Non-pigmented ciliary epithelial cell (primary cell): Measurements from ENCODE around the gene ALDH6A1.

ENCODE experiments used
- DNase-seq: peaks from one replicate; pipeline ENCODE4 v3.0.0-alpha.2; 2010; ENCODE audit warnings: low read depth

The ALDH6A1 gene

DNA sequence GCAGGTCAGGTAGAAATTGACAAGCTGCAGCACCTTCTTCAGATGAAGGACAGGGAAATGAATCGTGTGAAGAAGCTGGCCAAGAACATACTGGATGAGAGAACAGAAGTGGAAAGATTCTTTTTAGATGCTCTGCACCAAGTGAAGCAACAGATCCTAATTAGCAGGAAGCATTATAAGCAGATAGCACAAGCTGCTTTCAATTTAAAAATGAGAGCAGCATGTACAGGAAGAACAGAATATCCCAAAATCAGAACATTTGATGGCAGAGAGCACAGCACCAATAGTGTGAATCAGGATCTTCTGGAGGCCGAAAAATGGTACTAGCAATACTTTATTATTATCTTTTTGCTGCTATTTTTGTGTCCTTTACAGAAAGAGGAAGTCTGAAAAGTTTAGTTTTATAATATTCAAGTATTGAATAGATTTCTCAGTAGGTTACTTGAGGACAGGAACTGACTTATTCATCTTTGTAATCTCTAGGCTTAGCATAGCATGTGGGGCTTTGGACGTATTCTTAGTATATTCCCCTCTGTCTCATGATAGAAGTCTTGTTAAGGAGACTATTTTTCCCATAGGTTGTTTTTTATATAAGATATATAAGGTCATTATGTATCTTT, 34.3 kb downstream of the ALDH6A1 start:
- DNase-seq, result no peak

DNA sequence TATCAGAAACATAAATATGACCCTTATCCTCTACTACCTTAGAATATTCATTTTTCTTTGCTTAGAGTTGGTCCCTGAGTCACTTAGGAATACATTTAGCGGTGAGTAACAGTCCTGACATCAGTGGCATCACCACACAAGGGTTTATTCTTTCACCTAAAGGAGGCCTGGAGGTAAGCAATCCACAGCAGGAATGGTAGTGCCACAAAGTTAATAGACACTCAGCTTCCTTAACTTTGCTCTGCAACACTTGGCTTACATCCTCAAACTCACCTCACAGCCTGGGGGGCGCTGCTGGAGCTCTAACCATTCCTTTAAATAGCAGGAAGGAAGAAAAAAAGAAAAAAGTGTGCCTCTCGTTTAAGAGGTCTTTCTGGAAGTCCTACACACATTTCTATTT, 36.0 kb downstream of the ALDH6A1 start:
- DNase-seq, result no peak

DNA sequence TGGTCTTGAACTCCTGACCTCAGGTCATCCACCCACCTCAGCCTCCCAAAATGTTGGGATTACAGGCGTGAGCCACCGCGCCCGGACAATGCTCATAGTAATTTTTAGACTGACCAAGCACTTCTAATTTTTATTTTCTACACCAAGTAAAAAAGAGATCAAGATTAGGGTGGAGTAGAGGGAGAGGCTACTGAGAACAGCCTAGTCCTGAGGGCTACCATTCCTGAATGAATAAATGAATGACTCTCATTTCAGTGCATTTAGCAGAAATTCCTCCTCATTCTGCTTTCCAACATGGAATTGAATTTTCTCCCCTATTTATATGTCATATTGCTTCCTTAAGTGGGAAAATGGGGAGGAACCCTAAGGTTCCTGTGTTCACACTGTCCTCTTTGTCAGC, 38.7 kb downstream of the ALDH6A1 start:
- no peak for DNase-seq

DNA sequence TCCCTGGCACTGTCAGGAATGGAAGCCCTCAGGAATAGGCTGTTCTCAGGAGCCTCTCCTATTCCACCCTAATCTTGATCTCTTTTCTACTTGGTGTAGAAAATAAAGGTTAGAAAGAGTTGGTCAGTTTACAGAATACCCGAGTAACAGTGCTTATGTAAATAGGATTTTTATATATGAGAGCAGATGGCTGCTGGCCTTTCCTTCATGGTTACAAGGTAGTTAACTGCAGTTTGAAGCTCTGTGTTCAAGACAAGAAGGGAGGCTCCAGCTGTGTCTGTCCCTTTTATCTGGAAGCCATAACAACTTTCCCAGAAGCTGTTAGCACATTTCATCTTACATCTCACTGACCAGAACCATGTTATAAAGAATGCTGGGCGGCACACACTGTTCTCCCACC, 42.0 kb downstream of the ALDH6A1 start:
- no peak for DNase-seq

DNA sequence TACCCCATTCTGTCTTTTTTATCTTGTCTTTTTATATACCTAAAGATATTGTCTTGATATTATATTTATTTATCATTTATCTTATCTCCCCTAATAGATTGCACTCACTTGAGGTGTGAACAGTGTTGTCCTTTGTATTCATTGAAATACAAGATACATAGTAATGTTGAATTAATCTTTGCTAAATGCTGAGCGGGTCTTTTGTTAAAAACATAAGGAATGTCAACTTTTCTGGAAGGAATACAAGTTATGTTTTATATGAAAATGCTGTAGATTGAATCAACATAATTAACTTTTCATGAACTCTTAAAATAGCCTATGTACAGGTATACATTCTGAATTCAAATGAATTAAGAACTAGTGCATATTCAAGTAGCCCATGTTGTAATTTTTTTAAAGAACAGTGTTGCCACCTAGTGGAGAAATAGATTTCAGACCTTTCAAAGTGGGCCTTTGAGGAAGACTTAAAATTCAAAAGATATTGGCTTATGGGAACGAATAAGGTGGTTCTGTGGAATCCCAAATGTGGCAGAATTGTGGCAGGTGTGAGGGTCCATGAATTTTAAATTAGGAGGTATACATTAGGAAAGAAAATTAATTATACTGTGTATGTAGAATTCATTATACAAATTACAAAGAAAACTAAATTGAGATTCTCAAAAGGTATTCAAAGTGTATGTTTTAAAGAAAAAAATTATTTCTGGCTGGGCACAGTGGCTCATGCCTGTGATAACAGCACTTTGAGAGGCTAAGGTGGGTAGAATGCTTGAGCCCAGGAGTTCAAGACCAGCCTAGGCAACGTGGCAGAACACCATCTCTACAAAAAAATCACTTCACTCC, 46.0 kb downstream of the ALDH6A1 start:
- DNase-seq, result no peak

DNA sequence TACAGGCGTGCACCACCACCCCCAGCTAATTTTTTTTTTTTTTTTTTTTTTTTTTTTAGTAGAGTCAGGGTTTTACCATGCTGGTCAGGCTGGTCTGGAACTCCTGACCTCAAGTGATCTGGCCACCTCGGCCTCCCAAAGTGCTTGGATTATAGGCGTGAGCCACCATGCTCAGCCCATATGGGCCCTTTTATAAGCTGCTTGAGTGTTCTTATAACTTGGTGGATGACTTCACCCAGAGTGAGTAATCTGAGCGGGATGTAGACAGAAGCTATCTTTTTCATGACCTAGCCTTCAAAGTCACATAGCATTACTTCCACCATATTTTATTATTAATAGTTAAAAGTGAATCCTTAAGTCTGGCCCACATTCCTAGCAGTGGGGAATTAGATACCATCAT, 48.7 kb downstream of the ALDH6A1 start:
- no peak for DNase-seq

DNA sequence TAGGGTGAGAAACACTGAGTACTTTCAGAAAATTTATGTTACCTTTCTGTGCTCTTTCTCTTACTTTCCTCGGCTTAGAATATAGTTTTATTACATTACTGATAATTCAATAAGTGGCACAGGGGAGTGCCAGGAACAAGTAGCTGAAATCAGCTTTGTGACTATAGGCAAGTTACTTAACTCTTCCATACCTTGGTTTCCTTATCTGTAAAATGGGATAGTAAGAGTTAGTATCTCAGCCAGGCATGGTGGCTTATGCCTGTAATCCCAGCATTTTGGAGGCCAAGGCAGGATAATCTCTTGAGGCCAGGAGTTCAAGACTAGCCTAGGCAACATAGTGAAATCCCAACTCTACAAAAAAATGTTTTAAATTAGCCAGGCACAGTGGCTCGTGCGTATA, 49.7 kb downstream of the ALDH6A1 start:
- DNase-seq, result no peak

DNA sequence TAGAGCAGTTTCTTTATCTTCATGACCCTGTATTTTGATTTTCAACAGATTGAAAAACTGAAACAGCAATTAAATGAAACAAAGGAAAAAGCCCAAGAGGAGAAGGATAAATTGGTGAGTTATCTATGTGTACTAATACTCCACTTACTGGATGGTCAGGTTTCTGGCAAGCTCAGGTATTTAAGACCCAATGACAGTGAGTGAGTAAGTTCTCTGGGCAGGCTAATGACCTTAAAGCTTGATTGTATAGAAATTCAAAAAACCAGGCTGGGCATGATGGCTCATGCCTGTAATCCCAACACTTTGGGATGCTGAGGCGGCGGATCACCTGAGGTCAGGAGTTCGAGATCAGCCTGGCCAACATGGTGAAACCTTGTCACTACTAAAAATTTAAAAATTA, 55.1 kb downstream of the ALDH6A1 start:
- no peak for DNase-seq

DNA sequence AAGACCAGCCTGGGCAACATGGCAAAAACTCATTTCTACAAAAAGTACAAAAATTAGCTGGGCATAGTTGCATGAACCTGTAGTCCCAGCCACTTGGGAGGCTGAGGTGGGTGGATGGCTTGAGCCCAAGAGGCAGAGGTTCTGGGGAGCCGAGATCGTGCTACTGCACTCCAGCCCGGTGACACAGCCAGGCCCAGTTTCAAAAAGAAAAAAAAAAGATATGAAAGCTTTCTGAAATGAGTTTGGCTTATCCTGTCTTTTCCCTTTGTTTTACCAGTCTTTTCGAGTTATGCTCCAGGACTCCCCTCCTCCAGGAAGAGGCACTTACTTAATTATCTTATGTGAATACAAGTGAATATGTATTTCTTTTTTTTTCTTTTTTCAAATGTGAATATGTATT, 61.9 kb downstream of the ALDH6A1 start:
- DNase-seq, result no peak

DNA sequence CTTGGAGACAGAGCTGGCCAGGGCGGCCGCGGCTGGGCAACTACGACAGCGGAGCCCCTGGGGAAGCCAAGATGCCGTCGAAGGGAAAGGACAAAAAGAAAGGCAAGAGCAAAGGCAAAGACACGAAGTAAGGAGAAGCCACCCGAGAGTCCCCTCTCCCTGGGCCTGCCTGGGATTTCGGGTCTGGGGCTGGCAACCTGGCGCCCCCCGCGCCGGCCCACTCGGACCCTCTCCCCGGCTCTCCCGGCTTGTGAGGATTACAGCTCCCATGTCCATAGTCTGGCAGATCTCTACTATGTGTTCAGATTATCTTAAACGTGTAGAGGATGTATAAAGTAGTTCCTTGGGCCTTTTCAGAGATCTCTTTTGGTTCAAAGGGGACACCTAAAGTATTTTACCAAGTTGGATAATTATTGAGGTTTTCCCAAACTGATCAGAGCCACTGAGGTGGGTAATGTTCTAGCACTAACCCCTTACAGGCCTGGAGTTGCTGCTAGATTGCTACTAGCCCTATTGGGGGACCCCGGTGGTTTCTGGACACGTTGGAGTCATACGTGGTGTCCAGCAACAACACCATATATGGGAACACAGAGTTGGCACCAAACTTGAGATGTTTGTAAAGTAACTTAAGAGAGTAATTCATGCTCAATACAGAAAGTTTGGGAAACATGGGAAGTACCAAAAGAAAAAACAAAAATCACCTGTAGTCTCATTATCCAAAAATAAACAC, 64.7 kb downstream of the ALDH6A1 start:
- DNase-seq, result peak; percentile 35

DNA sequence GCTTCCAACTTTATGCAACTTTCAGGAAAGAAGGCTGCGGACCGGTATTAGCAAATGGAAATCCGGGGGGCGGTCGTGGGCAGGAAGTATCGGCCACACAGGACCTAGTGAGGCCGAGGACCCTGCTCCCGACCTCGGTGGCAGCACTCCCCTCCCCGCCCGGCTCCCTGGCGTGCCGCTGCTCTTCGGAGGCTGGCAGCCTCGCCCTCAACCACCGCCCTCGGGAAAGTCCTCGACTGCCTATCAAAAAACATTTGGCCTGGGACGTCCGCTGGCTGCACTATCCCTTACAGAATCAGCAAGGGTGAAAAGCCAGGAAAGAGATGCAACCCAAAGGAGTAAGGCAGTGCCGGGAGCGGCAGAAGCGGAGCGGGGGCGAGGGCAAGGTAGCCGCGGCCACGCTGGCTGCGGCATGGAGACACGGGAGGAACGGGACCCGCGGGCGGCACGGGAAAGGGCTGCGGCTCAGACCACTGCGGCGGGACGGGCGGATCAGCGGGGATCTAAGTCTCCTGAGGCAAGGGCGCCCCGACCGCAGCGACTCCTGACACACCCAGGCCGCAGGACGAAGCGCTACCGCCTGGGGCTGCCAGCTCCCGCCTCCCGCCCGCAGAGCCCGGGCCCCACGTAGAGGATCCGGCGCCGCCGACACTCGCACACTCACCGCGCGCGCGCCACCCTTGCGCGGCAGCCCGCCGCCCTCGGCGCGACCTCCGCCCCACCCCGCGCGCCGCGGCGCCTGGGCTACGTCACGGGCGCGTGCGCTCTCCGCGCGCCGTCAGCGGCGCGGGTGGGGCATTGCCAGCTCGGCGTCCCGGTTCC, 65.5 kb downstream of the ALDH6A1 start, which contains the start of the genes BBOF1 and ENTPD5:
Gene BBOF1, plus strand, starts transcription at position 764 of the 822 bp plus-strand sequence. CDS start 130 bp downstream, outside the sequence.
Gene ENTPD5, minus strand, starts transcription at position 703 of the 822 bp plus-strand sequence. CDS start 31,186 bp downstream, outside the sequence.
- DNase-seq, result peak; percentile 26

DNA sequence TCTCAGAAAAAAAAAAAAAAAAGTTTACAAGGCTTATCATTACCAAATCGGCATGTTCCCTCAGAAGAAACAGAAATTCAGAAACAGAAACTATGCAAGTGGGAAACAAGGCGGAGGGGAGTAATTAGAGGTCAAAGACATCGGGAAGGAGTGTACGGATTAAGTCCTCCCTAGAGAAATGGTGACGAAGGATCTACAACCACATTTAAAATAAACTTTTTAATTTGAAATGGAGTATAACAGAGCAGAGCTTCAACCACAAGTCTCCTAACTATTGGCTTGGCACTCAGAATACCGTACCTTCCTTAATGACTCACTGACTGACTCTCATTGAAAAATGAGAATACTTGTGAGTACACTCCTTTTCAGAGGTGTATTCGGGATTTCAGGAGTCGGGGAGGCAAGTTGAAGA, 66.1 kb downstream of the ALDH6A1 start:
- DNase-seq, result peak; percentile 32

DNA sequence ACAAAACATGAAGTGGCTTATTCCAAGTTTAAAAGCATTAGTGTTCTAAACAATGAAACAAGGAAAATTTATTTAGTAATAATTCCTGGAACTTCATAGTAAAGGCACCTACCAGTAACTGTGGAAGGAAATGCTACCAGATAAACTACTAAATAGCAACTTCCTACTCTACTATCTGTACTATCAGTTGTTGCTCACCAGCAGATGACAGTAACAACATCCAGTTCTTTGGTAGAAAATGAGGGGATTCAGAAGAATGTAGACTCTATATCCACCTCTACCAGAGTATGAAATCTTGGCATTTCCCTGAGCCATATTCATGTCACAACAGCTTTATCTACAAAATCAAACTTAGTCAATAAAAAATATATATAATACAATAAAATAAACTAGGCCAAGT, 68.3 kb downstream of the ALDH6A1 start:
- no peak for DNase-seq

DNA sequence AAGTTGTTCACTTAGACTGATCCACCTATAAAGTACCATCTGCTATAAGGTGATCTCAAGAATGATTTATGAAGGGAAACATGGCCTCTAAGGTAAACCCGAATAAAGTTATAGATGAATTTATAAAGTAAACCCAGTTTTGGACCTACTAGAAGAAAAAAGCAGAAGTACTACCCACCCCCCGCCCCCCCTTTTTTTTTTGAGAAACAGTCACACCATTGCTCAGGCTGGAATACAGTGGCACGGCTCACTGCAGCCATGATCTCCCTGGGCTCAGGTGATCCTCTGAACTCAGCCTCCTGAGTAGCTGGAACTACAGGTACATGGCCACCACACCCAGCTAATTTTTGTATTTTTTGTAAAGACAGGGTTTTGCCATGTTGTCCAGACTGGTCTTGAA, 69.1 kb downstream of the ALDH6A1 start:
- DNase-seq, result no peak

DNA sequence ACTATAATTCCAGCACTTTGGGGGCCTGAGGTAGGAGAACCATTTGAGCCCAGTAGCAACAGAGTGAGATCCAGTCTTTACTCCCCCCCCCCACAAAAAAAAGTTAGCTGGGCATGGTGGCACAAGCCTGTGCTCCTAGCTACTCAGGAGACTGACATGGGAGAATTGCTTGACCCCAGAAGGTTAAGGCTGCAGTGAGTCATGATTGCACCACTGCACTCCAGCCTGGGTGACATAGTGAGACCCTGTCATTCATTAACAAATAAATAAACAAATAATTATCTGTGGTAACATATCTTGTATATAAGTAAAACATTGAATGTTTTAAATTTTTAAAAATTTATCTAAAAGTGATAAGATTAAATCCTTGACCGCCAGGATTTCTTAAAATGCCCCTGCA, 70.0 kb downstream of the ALDH6A1 start:
- no peak for DNase-seq

DNA sequence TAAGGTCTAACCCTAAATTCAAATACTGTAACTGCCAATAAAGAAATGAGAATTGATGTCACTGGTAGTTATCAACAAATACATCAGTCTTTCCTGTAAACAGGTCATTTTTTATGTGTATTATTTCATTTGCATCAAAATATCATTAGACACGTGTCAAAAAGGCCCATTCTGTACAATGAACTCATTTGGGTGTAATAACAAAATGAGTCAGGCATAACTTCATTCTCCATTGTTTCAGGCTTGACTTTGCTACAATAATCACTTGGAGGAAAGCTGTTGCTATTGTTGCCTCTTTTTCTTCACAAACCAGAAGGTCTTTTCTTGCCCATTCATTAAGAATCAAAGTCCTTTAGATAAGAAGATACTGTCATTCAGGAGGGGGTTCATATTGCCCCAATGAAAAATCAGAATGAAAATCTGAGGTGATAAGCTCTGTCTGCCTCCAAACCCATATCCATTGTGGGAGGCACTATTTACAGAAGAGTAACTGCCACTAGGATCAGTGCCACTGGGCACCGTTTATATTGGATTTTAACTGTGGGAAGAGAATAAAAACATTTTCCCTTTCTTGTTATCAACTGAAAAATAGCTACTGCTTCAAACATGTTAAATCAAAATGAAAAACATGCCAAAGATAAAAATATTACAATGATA, 75.3 kb downstream of the ALDH6A1 start:
- DNase-seq, result no peak
